GM12892 (cell line): ENCODE measurements around the gene DMBX1.

Experiments
- POLR2A ChIP-seq: IDR thresholded peaks from 2 replicates; pipeline ENCODE4 v1.6.1; 2011; ENCODE audit warnings: low read depth, low read length, control low read depth
- POLR2AphosphoS5 ChIP-seq: IDR thresholded peaks from 2 replicates; pipeline ENCODE4 v1.6.1; 2011; ENCODE audit warnings: low read depth, low read length, control low read depth
- TAF1 ChIP-seq: IDR thresholded peaks from 2 replicates; pipeline ENCODE4 v1.6.1; 2011; ENCODE audit warnings: low read depth, mild to moderate bottlenecking, control low read depth, low read length, borderline replicate concordance

GRCh38 chr1:46452931-46453325 lies 36.7 kb upstream of the DMBX1 start:
- TF ChIP-seq POLR2AphosphoS5, result no peak
- no peak for TF ChIP-seq POLR2A
- TF ChIP-seq TAF1, result no peak
